Stimulated activated CD8-positive, alpha-beta memory T cell treated with anti-CD3 and anti-CD28 coated beads, Interleukin-4, amount 100 ng/mL, for 4 hours (primary cell): Measurements from ENCODE around the gene GATA1.
A peak's percentile ranks its signal among the peaks of the same experiment; 100 is the strongest.
"Not testable (repeated sequence)": the region's sequence is repeated elsewhere in the genome, so short reads cannot be mapped to it uniquely, and the experiment has no call there.

Source experiments
- DNase-seq, 2 donors: peaks; one replicate each; pipeline ENCODE4 v3.0.0-alpha.2; 2020; ENCODE audit warnings: low read depth in 2 of 2, low spot score in 1 of 2

GATA1 gene

DNA sequence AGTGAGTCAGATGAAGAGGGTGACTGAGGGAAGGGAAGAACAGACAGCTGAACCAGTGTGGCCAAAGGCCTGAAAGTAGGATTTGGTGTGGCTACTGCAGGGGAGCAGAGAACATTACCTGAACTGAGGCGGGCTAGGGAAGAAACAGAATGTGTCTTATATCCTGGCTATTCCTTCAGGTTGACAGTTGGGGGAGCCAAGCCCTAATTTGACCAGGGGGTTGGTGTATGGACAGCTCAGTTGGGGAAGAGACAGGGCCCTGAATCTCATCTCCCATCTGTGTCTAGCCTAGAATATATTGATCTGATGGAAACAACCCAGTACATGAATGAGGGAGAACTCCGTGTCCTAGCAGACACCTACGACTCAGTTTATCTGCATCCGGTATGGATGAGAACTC is 19.7 kb downstream of the GATA1 start:
- no peak for DNase-seq

DNA sequence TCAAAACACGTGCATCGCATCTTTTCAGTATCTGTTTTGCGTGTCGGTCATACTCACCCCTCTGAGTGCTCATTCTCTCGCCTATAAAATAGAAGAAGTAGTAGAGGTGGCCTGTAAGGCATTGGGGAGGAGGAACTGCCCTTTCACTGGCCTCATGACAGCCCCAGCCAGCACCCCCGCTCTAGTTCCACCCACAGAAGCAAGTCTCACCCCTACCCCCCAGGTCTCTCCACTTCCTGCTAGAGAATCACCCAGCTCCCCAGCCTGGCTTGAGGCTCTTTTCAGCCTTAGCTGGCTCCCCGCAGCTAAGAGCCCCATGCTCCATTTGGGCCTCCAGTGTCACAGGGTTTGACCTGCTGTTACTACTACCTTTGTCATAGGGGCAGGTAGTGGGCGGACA is 27.3 kb downstream of the GATA1 start:
- DNase-seq = no peak

DNA sequence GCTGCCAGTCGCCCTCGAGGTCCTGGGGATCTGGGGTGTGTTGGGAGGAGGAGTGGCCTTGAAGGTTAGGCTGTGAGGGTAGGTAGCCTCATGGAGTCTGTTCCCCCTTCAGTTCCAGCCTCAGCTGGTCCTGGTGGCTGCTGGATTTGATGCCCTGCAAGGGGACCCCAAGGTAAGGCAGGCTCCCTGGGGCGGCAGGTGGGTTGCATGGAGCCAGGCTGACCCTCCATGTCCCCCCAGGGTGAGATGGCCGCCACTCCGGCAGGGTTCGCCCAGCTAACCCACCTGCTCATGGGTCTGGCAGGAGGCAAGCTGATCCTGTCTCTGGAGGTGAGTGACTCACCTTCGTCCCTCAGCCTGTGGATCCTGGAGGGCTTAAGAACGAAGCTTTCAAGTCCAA is 28.3 kb downstream of the GATA1 start:
- no peak for DNase-seq

DNA sequence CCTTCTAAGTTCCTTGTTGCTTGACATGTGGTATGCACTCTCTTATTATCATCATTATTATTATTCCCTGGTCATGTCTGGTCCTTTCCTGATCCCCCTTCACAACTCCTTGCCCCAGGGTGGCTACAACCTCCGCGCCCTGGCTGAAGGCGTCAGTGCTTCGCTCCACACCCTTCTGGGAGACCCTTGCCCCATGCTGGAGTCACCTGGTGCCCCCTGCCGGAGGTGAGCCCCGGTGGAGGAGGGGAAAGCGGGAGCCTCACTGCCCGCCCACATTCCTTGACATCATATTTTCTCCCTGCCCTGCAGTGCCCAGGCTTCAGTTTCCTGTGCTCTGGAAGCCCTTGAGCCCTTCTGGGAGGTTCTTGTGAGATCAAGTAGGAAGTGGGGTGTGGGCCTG is 28.9 kb downstream of the GATA1 start:
- DNase-seq = no peak

DNA sequence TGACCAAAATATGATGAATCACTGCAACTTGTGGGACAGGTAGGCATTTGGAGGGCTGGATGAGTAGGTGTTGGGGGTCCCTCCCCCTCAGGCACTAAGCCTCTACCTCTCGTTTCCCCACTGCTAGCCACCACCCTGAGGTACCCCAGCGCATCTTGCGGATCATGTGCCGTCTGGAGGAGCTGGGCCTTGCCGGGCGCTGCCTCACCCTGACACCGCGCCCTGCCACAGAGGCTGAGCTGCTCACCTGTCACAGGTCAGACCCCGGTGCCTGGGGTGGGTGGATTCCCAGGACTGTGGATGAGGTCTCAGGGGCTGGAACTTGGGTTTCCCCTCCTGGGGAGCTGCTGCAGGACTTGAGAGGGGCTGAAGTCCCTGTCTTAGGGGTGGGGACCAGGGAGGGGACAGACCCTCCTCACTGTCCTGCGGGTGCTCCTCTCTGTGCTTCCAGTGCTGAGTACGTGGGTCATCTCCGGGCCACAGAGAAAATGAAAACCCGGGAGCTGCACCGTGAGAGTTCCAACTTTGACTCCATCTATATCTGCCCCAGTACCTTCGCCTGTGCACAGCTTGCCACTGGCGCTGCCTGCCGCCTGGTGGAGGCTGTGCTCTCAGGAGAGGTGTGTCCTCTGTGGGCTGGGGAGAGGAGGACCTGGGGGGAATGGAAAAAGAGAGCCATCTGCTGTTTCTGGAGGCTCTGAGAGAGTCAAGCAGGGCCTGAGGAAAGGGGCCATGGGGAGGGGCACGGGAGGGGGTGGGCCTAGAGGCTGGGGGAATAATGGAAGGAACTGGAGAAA is 29.8 kb downstream of the GATA1 start:
- no peak for DNase-seq

DNA sequence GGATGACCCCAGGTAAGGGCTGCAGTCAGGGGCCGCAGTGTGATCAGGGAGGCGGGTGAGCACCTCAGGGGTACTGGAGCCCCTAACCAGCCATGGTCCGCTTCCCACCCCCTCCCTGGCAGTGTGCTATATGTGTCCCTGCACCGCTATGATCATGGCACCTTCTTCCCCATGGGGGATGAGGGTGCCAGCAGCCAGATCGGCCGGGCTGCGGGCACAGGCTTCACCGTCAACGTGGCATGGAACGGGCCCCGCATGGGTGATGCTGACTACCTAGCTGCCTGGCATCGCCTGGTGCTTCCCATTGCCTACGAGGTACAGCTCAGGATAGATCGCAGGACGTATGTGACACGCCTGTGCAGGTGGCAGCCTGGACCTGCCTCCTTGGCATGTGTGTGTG is 31.7 kb downstream of the GATA1 start:
- no peak for DNase-seq

DNA sequence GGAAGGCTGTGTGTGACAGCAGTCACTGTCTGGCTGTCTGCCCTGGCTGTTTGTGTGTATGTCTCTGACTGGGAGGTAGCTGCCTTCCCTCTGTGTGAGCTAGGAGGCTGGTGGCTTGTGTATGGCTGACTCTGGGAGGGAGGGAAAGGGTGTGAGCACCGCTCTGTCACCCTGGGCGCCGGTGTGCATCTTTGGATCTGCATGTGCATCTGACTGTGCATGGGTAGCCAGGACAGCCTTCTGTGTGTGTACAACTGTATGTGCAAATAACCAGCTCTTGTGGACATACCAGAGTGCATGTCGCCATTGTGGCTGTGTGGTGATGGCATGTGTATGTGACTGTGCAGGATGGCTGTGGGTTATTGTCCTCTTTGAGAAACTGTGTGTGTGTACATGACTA is 32.5 kb downstream of the GATA1 start:
- no peak for DNase-seq

DNA sequence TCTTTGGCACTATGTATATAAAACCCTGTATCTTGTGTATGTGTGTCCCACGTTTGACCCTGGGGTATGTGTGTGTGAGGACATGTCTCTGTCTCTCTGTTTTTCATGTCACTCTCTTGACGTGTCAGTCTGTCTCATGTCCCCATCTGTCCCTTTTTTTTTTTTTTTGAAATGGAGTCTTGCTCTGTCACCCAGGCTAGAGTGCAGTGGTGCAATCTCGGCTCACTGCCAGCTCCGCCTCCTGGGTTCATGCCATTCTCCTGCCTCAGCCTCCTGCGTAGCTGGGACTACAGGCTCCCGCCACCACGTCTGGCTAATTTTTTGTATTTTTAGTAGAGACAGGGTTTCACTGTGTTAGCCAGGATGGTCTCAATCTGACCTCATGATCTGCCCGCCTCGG is 33.0 kb downstream of the GATA1 start:
- DNase-seq = not testable (repeated sequence)

DNA sequence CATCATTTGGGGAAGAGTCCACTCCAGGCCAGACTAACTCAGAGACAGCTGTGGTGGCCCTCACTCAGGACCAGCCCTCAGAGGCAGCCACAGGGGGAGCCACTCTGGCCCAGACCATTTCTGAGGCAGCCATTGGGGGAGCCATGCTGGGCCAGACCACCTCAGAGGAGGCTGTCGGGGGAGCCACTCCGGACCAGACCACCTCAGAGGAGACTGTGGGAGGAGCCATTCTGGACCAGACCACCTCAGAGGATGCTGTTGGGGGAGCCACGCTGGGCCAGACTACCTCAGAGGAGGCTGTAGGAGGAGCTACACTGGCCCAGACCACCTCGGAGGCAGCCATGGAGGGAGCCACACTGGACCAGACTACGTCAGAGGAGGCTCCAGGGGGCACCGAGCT is 36.7 kb downstream of the GATA1 start:
- no peak for DNase-seq

DNA sequence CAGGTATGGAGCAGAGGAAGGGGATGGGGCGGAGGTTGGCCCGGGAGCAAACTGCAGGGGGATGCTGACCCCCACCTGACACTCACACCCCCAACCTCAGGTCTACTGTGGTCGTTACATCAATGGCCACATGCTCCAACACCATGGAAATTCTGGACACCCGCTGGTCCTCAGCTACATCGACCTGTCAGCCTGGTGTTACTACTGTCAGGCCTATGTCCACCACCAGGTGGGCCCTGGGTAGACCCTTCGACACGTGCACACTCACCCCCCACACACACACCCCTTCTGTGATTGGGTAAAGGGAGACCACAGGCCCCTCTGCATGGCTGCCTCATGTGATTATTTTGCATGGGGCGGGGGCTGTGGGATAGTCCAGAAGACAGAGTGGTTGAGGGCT is 37.7 kb downstream of the GATA1 start:
- DNase-seq = no peak

DNA sequence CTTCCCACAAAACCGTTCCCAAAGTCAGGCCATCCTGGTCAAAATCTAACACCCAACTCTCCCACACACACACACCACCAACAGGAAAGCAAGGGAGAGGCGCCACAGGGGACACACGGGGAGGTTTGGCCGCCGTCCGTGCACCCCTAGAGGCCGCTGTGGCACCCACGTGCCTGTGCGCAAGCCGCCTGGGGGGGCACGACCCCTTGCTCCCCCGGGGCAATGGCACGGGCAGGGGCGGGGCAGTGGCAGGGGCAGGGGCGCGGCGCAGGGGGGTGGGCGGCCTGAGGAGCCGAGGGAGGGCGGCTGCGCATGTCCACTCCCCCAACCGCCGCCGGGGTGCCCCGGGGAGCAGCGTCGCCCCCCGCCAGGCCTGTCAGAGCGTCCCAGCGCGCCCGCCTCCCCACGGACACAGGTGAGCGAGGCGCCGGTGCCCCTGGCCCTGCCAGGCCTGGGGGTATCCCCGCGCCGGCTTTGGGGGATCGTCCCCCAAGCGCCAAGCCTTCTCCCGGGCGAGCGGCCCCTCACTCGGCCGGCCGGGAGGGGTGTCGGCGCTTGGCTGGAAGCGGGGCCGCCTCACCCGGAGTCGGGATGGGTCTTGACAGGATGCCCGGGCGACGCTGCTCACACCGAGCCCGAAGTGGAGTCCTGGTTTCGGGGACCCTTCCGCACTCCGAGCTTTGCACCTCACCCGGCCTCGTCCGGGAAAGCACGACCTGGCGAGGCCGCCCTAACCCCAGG is 39.9 kb downstream of the GATA1 start, which contains the start of gene ERAS:
Gene ERAS, plus strand, starts transcription at position 379 of the 741 bp plus-strand sequence. CDS start 2,611 bp downstream, outside the sequence.
- no peak for DNase-seq

DNA sequence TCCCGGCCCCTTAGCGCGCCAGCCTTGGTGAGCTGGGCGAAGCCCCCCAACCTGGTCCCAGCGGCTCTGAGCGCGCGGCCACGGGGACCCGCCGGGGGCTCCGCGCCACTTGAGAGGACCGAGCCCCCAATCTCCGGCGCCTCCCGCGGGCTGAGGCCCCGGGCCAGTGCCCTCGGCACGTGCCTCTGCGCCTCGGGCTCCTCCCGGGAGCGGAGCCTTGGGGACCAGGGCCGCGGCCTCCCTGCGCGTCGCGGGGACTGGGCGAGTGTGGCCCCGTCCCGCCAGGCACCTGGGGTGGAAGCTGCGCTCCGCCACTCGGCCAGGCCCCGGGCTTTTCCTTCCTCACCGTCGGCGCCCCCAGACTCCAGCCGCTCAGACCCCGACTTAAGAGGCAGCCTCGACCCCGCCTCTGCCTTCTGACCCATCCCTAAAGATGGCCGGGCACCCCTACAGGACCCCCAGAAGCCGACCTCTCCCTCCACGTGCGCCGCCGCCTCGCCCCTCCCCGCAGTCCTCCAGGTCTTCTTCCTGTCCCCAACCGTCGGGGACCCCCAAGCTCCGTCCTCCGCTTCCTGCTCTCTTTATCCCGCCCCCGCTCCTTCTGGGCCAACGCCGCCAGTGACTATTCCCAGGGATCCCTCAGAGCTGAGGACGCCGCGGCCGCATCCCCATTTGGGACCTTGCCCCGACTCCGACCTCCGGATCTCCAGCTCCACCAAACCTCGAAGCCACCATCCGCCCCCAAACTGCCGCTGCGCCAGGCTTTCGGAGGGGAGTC is 40.7 kb downstream of the GATA1 start:
- DNase-seq = no peak

DNA sequence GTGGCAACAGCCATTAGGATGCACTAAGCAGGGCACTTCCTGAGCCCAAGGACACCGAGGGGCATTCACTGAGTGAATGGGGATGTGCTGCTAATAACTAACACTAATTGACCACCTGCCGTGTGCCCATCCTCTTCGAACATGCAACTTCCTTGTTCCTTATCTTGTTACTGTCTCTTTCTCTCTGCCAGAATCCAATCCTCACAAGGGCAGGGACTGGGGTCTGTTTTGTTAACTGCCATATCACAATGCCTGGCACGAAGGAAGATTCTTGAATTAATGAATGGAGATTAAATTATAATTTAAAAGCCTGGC is 41.2 kb downstream of the GATA1 start:
- DNase-seq = no peak

DNA sequence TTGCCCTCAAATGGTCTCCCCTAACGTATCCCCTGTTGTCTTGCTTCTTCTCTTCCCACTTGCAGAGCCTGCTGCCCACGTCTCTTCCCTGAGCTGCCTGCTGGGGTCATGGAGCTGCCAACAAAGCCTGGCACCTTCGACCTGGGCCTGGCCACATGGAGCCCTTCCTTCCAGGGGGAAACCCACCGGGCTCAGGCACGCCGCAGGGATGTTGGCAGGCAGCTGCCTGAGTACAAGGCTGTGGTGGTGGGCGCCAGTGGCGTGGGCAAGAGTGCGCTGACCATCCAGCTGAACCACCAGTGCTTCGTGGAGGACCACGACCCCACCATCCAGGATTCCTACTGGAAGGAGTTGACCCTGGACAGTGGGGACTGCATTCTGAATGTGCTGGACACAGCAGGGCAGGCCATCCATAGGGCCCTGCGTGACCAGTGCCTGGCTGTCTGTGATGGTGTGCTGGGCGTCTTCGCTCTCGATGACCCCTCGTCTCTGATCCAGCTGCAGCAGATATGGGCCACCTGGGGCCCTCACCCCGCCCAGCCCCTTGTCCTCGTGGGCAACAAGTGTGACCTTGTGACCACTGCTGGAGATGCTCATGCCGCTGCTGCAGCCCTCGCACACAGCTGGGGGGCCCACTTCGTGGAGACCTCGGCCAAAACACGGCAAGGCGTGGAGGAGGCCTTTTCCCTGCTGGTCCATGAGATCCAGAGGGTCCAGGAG is 42.8 kb downstream of the GATA1 start:
- DNase-seq = no peak

DNA sequence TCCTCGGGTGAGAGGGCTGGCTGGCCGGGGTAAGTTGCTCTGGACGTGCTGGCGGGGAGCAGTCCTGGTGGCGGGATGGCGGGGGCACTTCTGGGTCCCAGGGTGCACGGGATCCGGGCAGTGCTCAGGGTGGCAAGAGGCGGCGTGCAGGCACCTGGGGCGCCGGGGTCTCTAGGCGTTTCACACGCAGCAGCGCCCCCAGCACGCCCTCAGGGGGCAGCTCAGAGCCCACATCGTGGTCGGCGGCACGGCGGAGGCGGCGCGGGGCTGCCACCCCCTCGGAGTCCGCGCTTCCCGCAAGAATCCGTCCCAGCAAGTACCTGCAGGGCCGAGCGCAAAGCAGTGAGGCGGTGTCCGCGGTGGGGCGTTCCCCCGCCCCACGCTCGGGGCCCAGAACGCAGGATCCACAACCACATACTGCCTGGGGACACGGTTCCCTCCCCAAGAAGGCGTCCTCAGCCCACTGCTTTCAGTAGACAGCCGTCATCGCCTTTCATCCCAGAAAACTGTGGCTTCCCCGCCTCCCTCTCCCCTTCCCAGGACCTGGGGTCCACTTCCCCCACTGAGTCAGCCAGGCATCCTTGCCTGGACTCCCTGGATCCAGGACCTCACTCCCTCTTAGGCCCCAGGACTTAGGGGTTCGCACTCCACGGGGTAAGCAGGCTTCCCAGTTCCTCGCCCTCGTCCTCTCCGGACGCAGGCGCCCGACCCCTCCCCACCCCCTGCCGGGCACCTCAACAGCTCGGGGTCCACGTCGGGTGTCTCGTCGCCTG is 44.9 kb downstream of the GATA1 start:
- DNase-seq = no peak

DNA sequence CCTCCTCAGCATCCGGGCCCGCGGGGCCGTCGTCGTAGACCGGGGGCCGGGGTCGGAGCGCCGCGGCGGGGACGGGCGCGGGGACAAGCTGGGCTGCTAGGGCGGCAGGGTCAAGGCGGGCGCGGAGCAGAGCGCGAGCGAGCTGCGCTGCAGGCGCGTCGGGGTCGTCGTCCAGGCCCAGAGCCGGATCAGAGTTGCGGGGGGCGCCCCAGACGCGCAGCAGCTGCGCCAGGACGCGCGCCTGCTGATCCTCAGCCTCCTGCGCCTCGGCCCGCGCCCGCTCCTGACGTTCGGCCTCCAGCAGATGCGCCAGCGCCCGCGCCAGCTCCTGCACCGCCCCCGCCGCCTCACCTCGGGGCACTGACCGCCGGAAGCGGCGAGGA is 45.5 kb downstream of the GATA1 start:
- DNase-seq = no peak

DNA sequence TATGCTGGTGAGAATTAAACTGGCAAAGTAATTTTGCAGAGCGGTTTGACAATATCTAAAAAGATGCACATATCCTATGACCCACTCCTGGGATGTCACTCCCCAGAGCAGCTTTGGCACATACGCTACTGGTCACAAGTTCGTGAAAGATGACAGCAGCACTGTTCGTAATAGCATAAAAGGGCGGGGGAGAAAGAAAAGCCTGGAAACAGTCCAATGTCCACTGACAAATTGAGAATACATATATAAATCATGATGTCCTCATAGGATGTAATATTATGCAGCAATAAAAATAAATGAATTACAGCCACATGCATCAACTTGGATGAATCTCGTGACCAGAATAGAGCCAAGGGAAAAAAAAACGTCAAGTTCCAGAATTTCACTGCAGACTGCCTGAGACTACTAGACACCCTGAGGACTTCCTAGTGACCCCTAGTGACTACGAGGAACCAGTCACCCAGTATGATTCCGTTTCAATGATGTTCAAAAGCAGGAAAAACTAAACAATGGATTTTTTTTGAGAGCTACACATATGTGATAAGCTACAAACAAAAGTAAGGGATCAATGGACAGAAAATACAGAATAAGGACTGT is 47.2 kb downstream of the GATA1 start:
- no peak for DNase-seq

DNA sequence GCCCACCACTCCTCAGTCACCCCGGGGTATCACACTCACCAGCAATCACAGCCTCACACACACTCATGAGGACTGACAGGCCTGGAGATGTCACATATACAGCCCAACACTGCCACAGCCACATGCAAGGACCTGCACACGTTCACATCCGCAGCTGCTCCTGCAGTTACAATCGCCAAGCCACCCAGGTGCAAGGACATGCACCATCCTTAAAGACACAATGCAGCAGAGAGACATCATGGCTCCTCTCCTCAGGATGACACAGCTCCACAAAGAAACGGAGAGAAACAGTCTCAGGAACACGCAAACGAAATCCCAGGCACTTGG is 48.0 kb downstream of the GATA1 start:
- no peak for DNase-seq

DNA sequence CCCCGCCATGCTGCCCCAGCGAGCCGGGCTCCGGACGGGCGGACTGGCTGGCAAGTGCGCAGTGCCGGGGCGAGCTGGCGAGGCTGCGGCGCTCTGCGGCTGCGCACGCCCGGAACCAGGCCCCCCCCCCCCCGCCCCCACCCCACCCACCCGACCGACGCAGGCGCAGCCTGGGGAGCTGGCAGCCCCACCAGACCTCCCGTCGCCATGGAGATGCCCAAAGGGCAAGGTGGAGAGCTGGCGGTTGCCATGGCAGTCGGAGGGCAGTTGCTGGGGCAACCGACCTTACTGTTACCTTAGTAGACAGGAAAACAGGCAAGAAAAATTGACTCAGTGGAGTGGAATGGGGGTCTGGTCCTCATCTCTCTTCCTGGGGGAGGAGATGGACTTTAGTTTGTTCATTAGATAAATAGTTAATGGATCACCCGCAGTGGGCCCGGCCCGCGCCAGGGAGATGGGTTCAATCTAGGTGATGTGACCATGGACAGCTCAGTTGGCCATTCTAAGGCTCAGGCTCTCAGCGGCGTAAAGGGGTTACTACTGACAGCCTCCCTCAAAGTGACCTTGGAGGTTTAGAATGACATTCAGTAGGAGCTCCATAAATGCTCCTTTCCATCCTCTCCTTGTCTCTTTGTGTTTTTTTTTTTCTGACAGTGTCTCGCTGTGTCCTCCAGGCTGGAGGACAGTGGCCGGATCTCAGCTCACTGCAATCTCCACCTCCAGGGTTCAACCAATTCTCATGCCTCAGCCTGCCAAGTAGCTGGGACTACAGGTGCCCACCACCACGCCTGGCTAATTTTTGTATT is 49.3 kb downstream of the GATA1 start, which contains the start of gene PCSK1N:
Gene PCSK1N, minus strand, starts transcription at position 87 of the 806 bp plus-strand sequence. Its CDS starts 78 bp downstream, at position 9.
- DNase-seq = peak in 1 of 2 donors; percentile 23
